OCI-LY3 (cell line): ENCODE data around the gene KCNK7.
"Not testable (repeated sequence)": the region's sequence is repeated elsewhere in the genome, so short reads cannot be mapped to it uniquely, and the experiment has no call there.

Source experiments
- H2AFZ ChIP-seq: fragments of 200-600, 300-600 bp; shearing (Covaris generic); 2 replicates; pipeline ENCODE4 v1.6.0; 2014; ENCODE audit warnings: antibody characterized with exemption, low read depth, low read length
- H3K27ac ChIP-seq: fragments of 200-600, 300-600 bp; sonication (generic); 2 replicates; pipeline ENCODE4 v1.5.1; 2014; ENCODE audit warnings: mild to moderate bottlenecking, low read length, moderate library complexity, mixed read lengths
- H3K27me3 ChIP-seq: fragments of 200-600, 300-600 bp; sonication (generic); 2 replicates; pipeline ENCODE4 v1.6.1; 2014; ENCODE audit warnings: low read depth, low read length, mixed read lengths
- H3K36me3 ChIP-seq: fragments of 200-600, 300-600 bp; sonication (generic); replicated peaks from 2 replicates; pipeline ENCODE3; 2014; ENCODE audit warnings: low read depth, low read length, mixed read lengths
- H3K4me1 ChIP-seq: fragments of 300-600, 200-600 bp; sonication (generic); 2 replicates; pipeline ENCODE4 v1.6.1; 2014; ENCODE audit warnings: low read length, mixed read lengths
- H3K4me2 ChIP-seq: fragments of 200-600, 300-600 bp; sonication (generic); 2 replicates; pipeline ENCODE4 v1.6.1; 2014; ENCODE audit warnings: low read length, mixed read lengths
- H3K4me3 ChIP-seq: fragments of 300-600, 200-600 bp; sonication (generic); 2 replicates; pipeline ENCODE4 v1.5.1; 2014; ENCODE audit warnings: antibody characterized with exemption, mild to moderate bottlenecking, low read length, moderate library complexity
- H3K79me2 ChIP-seq: fragments of 300-600, 200-600 bp; shearing (Covaris generic); 2 replicates; pipeline ENCODE4 v1.6.1; 2014; ENCODE audit warnings: mild to moderate bottlenecking, low read length, mixed read lengths
- H3K9ac ChIP-seq: fragments of 300-600, 200-600 bp; shearing (Covaris generic); 2 replicates; pipeline ENCODE4 v1.6.0; 2014; ENCODE audit warnings: mild to moderate bottlenecking, low read length, moderate library complexity
- H3K9me3 ChIP-seq: fragments of 200-600, 300-600 bp; shearing (Covaris generic); 2 replicates; pipeline ENCODE4 v1.6.1; 2014; ENCODE audit warnings: low read length, mixed read lengths; ENCODE audit not compliant: insufficient read depth
- H4K20me1 ChIP-seq: fragments of 200-600, 300-600 bp; sonication (generic); 2 replicates; pipeline ENCODE4 v1.6.1; 2016; ENCODE audit warnings: low read length, mixed read lengths; ENCODE audit not compliant: insufficient read depth
- CTCF ChIP-seq: fragments of 200-600, 300-600 bp; sonication (generic); IDR thresholded peaks from 2 replicates; pipeline ENCODE4 v1.5.1; 2014; ENCODE audit warnings: antibody characterized with exemption, low read length, low read depth
- EZH2phosphoT487 ChIP-seq: fragments of 200-600 bp; shearing (Covaris generic); IDR thresholded peaks from 2 replicates; pipeline ENCODE4 v1.6.1; 2018; ENCODE audit warnings: antibody characterized with exemption, mixed run types, low read depth

Gene KCNK7

GRCh38 chr11:65569973-65570918, 25.4 kb downstream of the KCNK7 start, which contains the start of gene ZNRD2:
ZNRD2 (plus strand) TSS chr11:65570477; CDS start chr11:65570492, 15 bp downstream.
- Histone ChIP-seq H4K20me1 (peaks cover 13% of the 10 kb centered on the region), H2AFZ (peak within 1 kb of the TSS; percentile 63), H3K4me1 (peaks cover 37% of the 10 kb centered on the region), H3K9me3 (no peaks in the 10 kb centered on the region), H3K27ac (peak within 1 kb of the TSS; percentile 89), H3K36me3 (peaks cover 12% of the 10 kb centered on the region), H3K27me3 (no peaks in the 10 kb centered on the region), H3K79me2 (peaks cover 48% of the 10 kb centered on the region), H3K4me3 (peak within 1 kb of the TSS; percentile 82), H3K4me2 (peak within 1 kb of the TSS; percentile 90), H3K9ac (peak within 1 kb of the TSS; percentile 84)
- no peak for TF ChIP-seq EZH2phosphoT487
- TF ChIP-seq CTCF: peak; percentile 65

- Histone ChIP-seq H4K20me1 (peaks cover 13% of the 10 kb centered on the region), H3K79me2 (peaks cover 48% of the 10 kb centered on the region), H3K27me3 (no peaks in the 10 kb centered on the region), H3K27ac (peak overlapping the region; percentile 89), H3K4me1 (peaks cover 31% of the 10 kb centered on the region), H3K4me2 (peak overlapping the region; percentile 89), H3K4me3 (peak overlapping the region; percentile 82), H3K36me3 (peaks cover 12% of the 10 kb centered on the region), H3K9ac (peak overlapping the region; percentile 84), H2AFZ (peak overlapping the region; percentile 63), H3K9me3 (no peaks in the 10 kb centered on the region)
- TF ChIP-seq CTCF (no peak), EZH2phosphoT487 (no peak)
Observed at GRCh38 chr11:65569164-65569972, 26.2 kb downstream of the KCNK7 start.

GRCh38 chr11:65565624-65566453, 29.8 kb downstream of the KCNK7 start:
- Histone ChIP-seq H2AFZ (no peak overlapping the region), H3K9me3 (no peaks in the 10 kb centered on the region), H3K9ac (no peak overlapping the region), H3K4me2 (no peak overlapping the region), H3K27me3 (no peaks in the 10 kb centered on the region), H3K4me3 (no peak overlapping the region), H3K36me3 (peaks cover 12% of the 10 kb centered on the region), H3K79me2 (peaks cover 27% of the 10 kb centered on the region), H3K27ac (no peak overlapping the region), H4K20me1 (no peaks in the 10 kb centered on the region), H3K4me1 (peaks cover 14% of the 10 kb centered on the region)
- TF ChIP-seq CTCF (no peak), EZH2phosphoT487 (no peak)

- Histone ChIP-seq H3K4me1 (peaks cover 14% of the 10 kb centered on the region), H3K36me3 (peaks cover 12% of the 10 kb centered on the region), H3K79me2 (peaks cover 21% of the 10 kb centered on the region)
- H3K9me3 ChIP-seq, H2AFZ ChIP-seq, H3K27ac ChIP-seq, H4K20me1 ChIP-seq, H3K9ac ChIP-seq, H3K27me3 ChIP-seq, H3K4me3 ChIP-seq, H3K4me2 ChIP-seq: not testable (repeated sequence)
Observed at GRCh38 chr11:65564879-65565559, 30.6 kb downstream of the KCNK7 start.
